Tongue (tissue), 2 donors: ENCODE results near the gene ASPDH. TPM values are rescaled to one million over a fixed set of nuclear protein-coding genes. Genes with fewer than 3 reads are reported as not detected.

Experiments used
- DNase-seq: peaks from one replicate; pipeline ENCODE4 v3.0.0-alpha.2; 2015
- total RNA-seq: library from RNA; depleted of rRNA; stranded (reverse); fragments of >200 nt; gene quantifications from one replicate; pipeline ENCODE4 v1.2.3, GENCODE V29; 2014

ASPDH gene
- total RNA-seq, 1 donor from 2014 or later: not detected

GRCh38 chr19:50512999-50513745, 541 bp downstream of the ASPDH start:
- no peak for DNase-seq

DNA sequence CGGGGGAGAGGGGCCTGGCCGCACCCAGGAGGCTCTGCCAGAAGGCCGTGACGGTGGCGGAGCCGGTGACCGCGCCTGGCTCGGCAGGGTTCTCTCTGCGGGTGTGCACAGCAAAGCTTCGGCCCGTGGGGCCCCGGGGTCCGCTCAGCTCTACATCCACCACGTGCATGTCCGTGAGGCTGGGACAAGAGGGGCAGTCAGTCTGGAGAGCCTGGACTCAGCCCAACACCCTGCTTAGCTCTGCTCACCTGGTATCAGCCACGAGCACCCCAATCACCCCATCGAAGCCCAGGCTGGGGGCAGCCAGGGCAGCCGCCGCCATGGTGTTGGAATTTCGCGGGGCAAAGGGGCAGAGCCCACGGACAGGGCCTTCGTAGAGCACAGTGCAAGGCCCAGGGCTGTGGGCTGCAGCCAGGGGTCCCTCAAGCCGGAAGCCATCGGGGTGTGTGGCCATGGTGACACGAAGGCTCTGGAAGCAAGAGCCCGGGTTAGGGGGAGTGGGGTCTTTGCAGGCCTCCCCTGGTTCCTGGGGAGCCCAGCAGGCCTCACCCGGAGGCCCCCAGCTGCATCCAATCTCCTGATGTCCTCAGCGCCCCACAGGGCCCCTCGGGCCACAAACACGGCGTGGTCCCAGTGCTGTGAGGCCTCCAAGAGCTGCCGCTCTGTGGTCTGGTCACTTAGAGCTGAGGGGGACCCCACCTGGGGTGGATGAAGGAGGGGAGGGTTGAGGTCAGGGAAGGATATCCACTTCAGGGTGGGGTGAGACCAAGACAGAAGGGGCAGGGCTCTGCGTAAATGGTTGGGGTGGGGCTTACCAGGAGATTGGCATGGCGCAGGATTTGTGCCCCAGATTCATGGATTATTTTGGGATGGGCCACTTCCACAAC, 1.4 kb downstream of the ASPDH start:
- DNase-seq: no peak

DNA sequence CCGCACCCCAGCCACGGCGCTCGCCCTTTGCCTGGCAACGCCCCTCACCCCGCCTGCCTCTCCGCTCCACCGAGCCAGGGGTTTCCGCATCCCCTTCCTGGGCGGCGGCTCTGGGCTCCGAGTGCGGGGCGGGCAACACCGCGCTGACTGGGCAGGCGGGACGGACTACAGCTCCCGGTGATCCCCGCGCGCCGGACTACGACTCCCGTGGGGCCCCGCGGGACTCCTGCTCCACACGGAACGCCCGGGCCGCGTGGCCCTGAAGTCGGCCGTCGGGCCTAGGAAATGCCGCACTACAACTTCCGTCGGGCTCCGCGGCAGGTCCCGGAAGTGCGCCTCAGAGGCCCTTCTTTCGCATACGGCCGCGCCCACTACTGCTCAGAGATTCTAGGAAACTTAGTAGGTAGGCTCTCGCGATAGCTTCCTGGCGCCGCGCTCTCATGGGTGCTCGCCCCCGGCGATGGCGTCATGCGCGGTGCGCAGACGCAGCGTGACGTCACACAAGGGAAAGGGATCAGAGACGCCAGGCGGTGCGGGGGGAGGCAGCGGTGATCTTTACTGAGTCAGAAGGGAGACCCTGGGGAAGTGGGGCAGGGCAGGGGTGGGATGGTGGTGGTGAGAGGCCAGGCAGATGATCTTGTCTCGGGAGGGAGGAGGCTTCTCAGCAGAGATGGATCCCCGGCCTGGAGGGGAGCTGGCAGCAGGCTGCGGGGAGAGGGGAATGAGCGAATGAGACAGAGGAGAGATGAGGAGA, 2.5 kb downstream of the ASPDH start, which contains the start of gene JOSD2:
Gene JOSD2 (minus strand): TSS at position 123 of the 754 bp plus-strand sequence. CDS start 760 bp downstream, outside the sequence.
- peak; percentile 100 for DNase-seq

DNA sequence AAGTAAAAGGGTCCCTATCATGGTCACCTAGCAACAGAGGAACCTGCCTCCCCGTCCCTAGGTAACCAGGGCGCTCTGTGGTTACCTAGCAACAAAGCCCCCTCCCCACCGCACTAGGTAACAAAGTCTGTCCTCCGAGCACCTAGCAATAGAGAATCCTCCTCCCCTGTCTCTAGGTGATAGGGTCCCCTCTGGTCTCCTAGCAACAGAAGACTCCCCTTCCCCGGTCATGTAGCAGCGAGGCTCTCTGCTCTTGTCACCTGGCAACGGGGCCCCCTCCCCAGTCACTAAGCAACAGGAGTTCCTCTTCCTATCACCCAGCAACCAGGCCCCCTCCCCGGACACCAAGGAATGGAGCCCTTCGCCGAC, 3.0 kb downstream of the ASPDH start:
- no peak for DNase-seq

DNA sequence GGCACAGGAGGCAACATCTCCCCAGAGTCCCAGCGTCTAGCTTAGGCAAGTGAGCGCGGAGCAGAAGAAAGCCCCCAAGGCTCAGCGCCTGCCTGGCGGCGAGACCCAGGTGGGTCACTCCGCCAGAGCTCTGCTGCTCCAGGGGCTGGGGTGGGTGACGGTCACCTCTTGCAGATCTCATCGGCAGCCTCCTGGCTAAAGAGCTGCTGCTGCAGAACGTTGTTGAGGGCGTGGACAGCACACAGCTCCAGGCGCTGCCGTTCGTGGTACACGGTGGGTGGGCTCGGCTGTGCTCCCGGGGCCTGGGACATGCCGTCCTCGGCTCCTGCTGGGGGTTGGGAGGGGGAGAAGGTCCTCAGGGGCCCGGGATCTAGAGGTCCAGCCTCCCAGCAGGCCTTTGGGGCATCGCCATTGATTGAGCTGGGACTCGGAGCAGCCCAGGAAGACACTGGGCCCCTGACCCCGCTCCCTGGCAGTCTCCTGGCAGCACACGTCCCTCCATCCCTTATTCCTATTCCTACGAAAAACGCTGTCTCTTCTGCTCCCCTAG, 3.5 kb downstream of the ASPDH start:
- DNase-seq: no peak

DNA sequence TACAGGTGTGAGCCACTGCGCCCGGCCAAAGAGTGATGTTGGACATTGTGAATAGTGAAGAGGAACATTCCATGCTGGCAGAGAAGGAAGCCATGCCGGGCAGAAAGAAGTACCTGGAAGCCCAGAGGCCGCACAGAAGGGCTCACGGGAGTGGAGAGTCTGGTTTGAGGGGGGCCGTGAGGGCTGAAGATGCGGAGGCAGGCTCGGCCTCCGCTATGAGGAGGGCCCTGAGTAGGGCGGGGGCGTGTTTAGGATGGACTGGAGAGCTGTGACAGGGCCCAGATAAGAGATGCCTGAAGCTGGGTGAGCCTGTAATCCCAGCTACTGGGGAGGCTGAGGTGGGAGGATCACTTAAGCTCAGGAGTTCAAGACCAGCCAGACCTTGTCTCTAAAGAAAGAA, 4.3 kb downstream of the ASPDH start:
- no peak for DNase-seq

DNA sequence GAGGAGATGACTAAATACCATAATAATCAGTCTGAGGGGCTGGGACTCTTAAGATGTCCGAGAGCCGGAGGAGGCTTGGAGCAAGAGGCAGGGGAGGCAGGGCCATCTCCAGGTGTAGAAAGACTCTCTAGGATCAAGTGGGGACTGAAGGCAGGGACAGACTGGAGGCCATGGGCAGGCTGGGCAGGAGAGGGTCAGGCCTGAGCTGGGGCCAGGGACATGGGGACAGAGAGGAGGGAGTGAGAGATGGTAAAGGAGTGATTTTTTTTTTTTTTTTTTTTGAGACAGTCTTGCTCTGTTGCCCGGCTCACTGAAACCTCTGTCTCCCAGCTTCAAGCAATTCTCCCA, 4.9 kb downstream of the ASPDH start:
- DNase-seq: no peak

- DNase-seq: no peak
Observed at GRCh38 chr19:50507376-50507775, 6.3 kb downstream of the ASPDH start.

DNA sequence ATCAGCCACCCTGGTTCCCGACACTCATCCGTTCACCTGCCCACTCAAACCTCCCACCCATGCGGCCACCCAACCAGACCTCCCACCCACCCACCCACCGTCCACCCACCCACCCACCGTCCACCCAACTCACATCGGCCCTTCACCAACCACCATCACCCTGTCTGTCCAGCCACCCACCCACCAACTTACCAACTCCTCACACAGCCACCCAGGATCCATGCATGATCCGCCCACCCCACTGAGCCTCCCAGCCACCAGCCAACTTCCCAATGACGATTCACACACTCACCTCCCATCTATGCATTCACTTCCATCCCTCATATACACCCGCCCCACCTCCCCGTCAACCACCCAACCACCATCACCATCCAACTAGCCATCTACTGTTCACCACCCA, 7.0 kb downstream of the ASPDH start:
- no peak for DNase-seq

- DNase-seq: no peak
Observed at GRCh38 chr19:50505856-50506611, 7.7 kb downstream of the ASPDH start.

- DNase-seq: peak; percentile 84
Observed at GRCh38 chr19:50501568-50502475, 11.9 kb downstream of the ASPDH start.

DNA sequence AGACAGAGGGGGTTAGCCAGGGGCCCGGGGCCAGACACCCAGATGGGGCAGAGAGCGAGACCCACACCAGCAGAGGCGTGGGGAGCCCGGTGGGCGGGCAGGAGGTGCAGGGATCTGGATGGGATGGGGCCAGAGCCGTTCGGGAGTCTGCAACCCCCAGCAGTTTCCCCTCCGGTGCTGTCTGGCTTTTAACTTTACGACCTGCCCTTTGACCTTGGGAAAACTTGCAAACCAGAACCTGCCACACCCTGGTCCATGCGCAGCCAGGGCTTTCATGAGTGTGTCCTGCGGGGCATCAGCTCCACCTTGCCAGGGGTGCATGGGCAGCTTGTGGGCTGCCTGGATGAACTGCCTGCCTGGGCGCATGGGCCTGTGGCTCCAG, 12.5 kb downstream of the ASPDH start:
- DNase-seq: no peak

GRCh38 chr19:50500753-50501151, 13.0 kb downstream of the ASPDH start:
- DNase-seq: peak; percentile 83

DNA sequence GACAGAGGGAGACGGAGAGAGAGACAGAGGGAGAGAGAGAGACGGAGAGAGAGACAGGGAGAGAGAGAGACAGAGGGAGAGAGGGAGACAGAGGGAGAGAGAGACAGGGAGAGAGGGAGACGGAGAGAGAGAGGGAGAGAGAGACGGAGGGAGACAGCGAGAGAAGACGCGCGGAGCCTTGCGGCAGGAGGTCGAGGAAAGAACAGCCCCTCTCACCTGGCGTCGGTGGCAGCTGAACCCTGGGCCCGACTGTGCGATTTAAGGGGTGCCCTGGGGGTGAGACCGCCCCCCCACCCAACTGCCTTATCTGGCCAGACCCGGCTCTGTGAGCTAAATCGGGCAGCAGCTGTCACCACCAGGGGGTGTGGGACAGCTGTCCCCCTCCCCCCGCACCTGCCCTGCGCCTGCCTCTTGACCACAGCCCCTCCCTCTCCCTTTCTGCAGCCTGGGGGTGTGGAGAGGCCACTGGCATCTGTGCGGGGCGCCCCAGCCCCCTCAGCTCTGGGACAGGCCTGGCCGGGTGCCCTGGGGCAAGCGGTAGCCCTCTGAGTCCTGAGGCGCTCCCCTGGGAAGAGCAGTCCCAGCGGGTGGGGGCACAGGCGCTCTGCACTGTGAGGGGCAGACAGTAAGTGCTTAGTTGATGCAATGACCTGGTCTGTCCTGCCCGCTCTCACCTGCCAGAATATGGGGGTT, 13.5 kb downstream of the ASPDH start:
- peak; percentile 93 for DNase-seq

DNA sequence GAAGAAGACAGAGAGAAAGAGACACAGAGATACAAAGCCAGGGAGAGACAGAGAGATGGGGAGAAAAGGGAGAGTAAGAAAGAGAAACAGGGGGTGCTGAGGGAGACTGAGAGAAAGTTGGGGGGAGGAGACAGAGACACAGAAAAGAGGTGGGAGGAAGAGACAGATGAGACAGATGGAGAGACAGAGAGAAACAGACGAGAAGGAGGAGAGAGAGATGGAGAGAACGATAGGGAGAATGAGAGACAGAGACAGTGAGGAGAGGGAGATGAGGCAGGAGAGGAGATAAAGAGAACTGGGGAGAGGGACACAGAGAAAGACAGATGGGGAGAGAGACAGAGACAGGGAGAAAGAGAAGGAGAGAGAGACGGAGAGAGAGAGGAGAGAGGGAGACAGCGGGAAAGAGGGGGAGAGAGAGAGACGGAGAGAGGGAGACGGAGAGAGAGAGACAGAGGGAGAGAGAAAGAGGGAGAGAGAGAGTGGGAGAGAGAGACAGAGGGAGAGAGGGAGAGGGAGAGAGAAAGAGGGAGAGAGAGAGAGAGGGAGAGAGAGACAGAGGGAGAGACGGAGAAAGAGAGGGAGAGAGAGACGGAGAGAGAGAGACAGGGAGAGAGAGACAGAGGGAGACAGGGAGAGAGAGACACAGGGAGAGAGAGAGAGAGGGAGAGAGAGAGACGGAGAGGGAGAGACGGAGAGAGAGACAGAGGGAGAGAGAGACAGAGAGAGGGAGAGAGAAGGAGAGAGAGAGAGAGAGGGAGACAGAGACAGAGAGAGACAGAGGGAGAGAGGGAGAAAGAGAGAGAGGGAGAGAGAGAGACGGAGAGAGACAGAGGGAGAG, 15.3 kb downstream of the ASPDH start:
- no peak for DNase-seq

DNA sequence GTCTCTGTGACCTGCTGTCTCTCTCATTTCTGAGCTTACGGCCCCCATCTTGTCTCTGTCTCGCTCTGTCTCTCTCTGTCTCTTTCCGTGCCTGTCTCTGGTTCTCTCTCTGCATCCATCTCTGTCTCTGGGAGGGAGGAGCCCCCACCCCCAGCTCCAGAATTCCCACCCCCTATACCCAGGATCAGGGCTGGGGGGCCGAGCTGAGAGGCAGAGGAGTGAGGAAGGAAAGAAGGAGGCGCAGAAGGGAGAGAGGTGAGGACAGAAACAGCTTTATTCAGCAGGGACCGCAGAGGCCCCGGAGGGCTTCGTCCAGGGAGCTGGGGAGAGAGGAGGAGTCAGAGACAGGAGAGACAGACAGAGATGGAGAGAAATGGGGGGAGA, 16.7 kb downstream of the ASPDH start:
- no peak for DNase-seq

- DNase-seq: peak; percentile 68
Observed at GRCh38 chr19:50496189-50497021, 17.3 kb downstream of the ASPDH start.

GRCh38 chr19:50495020-50495531, 18.6 kb downstream of the ASPDH start:
- DNase-seq: no peak
